ENCODE data around the gene CPSF3. TPM values are rescaled to one million over a fixed set of nuclear protein-coding genes. Genes with fewer than 3 reads are reported as not detected.

CPSF3 gene
- total and polyA plus RNA-seq, 12 donors = 20.9 to 58.3 (median 32.5) TPM

GRCh38 chr2:9471206-9471605 lies 47.8 kb downstream of the CPSF3 start:
- Histone ChIP-seq H3K36me3 (replicated peaks in 1 of 2) (no peaks in the 10 kb centered on the region), H3K27me3 (no peaks in the 10 kb centered on the region), H3K27ac (no peak overlapping the region), H3K4me3 (no peak overlapping the region), H3K4me1 (replicated peaks in 1 of 2) (peaks cover 7 to 26% of the 10 kb centered on the region in 2 donors), H3K9me3 (replicated peaks in 1 of 3) (no peaks in the 10 kb centered on the region)
- no peak for DNase-seq
- intact Hi-C loops (cut with DNase I) = loop anchor here in 1 of 2 donors (10.0 kb wide), 1 partner anchor 64 kb away; no protein-coding TSS in a partner anchor
- WGBS, 4 donors = 88 to 95% (median 94%) methylated on average over 5 of the region's 5 CpGs
- TF ChIP-seq CTCF (IDR thresholded peaks at IDR 0.05) (no peak), POLR2A (IDR thresholded peaks at IDR 0.05) (no peak)

GRCh38 chr2:9472511-9472910 lies 49.1 kb downstream of the CPSF3 start:
- DNase-seq = no peak
- no peaks in the 10 kb centered on the region for H3K36me3 ChIP-seq (replicated peaks in 1 of 2)
- 96 to 97% (median 96%) methylated on average over 9 of the region's 9 CpGs for WGBS, 4 donors
- H3K27ac ChIP-seq = no peak overlapping the region
- peaks cover 7 to 29% of the 10 kb centered on the region in 2 donors for H3K4me1 ChIP-seq (replicated peaks in 1 of 2)
- no peak overlapping the region for H3K4me3 ChIP-seq
- H3K9me3 ChIP-seq (replicated peaks in 1 of 3) = no peaks in the 10 kb centered on the region
- TF ChIP-seq POLR2A (IDR thresholded peaks at IDR 0.05) = no peak
- H3K27me3 ChIP-seq = no peaks in the 10 kb centered on the region
- intact Hi-C loops (cut with DNase I) = loop anchor here in 1 of 2 donors (10.0 kb wide), 1 partner anchor 62 kb away; no protein-coding TSS in a partner anchor

GRCh38 chr2:9473308-9473984 lies 50.0 kb downstream of the CPSF3 start:
- Histone ChIP-seq H3K27me3 (no peaks in the 10 kb centered on the region), H3K36me3 (replicated peaks in 1 of 2) (no peaks in the 10 kb centered on the region), H3K4me1 (replicated peaks in 1 of 2) (peaks cover 7 to 24% of the 10 kb centered on the region in 2 donors), H3K9me3 (replicated peaks in 1 of 3) (no peaks in the 10 kb centered on the region), H3K4me3 (peak overlapping the region in 2 of 4 donors; percentile 60 to 73), H3K27ac (peak overlapping the region in 3 of 5 donors; percentile 82 to 91 (median 87))
- no peak for DNase-seq
- intact Hi-C loops (cut with DNase I) = loop anchor here in 1 of 2 donors (10.0 kb wide), 1 partner anchor 61 kb away; no protein-coding TSS in a partner anchor
- 41 to 54% (median 47%) methylated on average over 20 to 24 of the region's 24 CpGs for WGBS, 4 donors
- TF ChIP-seq CTCF (IDR thresholded peaks at IDR 0.05) (peak in 1 of 6 experiments; percentile 28), POLR2A (IDR thresholded peaks at IDR 0.05) (no peak)

- Histone ChIP-seq H3K27ac (peak overlapping the region in 4 of 5 donors; percentile 41 to 91 (median 84)), H3K27me3 (no peaks in the 10 kb centered on the region), H3K36me3 (replicated peaks in 1 of 2) (no peaks in the 10 kb centered on the region), H3K9me3 (replicated peaks in 1 of 3) (no peaks in the 10 kb centered on the region), H3K4me3 (peak overlapping the region in 3 of 4 donors; percentile 19 to 73 (median 60)), H3K4me1 (replicated peaks in 1 of 2) (peaks cover 7 to 24% of the 10 kb centered on the region in 2 donors)
- TF ChIP-seq CTCF (IDR thresholded peaks at IDR 0.05) = no peak
- no peak for TF ChIP-seq POLR2A (IDR thresholded peaks at IDR 0.05)
- intact Hi-C loops (cut with DNase I) = loop anchor here in 1 of 2 donors (10.0 kb wide), 1 partner anchor 61 kb away; no protein-coding TSS in a partner anchor
- peak; percentile 38 to 79 (median 46) for DNase-seq
- WGBS, 4 donors = 9 to 11% (median 10%) methylated on average over 22 to 39 of the region's 39 CpGs; no CpG with 5 or more reads in 1 of the 4 donors
These were observed 50.5 kb downstream of the CPSF3 start for GRCh38 chr2:9473985-9474360.
